Left renal pelvis (tissue), 4 donors: ENCODE measurements around the gene SNRNP25. TPM values are rescaled to one million over a fixed set of nuclear protein-coding genes. Genes with fewer than 3 reads are reported as not detected.

Experiments used
- DNase-seq, 4 donors: peaks; one replicate each; pipeline ENCODE4 v3.0.0-alpha.2; 2013; ENCODE audit warnings: low read depth in 4 of 4, low spot score in 3 of 4
- polyA plus RNA-seq, 4 donors: library from polyadenylated mRNA; unstranded; fragments of 120-200 nt; gene quantifications; one replicate each; pipeline ENCODE4 v1.2.1, GENCODE V29; 2013; ENCODE audit not compliant: insufficient read length in 4 of 4

Gene SNRNP25
- polyA plus RNA-seq, 4 donors, result 34.3 to 46.9 (median 42.6) TPM

DNA sequence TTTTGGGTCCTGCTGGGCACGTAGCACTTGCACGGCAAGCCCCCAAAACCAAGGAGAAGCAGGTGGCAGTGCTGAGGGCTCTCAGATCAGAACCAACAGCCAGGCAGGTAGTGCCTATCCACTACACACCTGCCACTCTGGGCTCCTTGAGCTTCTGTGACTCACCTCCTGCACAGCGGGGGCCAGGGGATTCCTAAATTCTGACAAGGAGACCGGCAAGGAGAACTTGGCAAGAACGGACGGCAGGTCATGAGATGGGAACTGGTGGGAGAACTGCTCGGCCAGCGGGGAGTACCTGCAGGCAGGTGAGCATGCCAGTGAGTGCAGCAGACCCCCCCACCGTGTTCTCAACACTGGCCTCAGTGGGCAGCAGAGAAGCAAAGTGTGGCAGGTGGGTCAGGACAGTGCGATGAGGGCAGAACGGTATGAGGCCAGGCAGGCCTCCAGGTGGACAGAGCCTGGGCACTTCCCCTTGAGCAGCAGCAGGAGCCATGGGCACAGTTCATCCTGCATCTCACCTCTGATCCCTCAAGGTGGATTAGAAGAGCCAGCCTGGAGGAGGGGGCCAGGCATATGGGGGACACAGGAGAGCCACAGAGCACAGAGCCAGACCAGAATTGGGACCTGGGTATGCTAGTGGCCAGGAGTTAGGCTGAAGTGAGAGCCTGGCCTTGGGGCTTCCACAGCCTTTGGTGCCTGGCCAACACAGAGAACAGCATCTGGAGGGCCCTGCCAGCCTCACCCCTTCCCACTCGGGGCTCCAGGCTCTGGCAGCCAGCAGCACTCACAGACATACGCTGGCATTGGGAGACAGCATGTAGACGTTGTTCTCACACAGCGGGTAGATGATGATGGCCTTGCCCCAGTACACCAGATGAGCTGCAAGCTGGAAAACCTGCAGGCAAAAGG lies 39.1 kb downstream of the SNRNP25 start:
- no peak for DNase-seq

GRCh38 chr16:94918-95265 lies 41.3 kb downstream of the SNRNP25 start:
- no peak for DNase-seq

GRCh38 chr16:96935-97381 lies 43.3 kb downstream of the SNRNP25 start:
- peak in 1 of 4 donors; percentile 51 for DNase-seq

GRCh38 chr16:97822-98221 lies 44.2 kb downstream of the SNRNP25 start:
- no peak for DNase-seq

- DNase-seq, result no peak
Observed at GRCh38 chr16:100989-101388, 47.4 kb downstream of the SNRNP25 start.

DNA sequence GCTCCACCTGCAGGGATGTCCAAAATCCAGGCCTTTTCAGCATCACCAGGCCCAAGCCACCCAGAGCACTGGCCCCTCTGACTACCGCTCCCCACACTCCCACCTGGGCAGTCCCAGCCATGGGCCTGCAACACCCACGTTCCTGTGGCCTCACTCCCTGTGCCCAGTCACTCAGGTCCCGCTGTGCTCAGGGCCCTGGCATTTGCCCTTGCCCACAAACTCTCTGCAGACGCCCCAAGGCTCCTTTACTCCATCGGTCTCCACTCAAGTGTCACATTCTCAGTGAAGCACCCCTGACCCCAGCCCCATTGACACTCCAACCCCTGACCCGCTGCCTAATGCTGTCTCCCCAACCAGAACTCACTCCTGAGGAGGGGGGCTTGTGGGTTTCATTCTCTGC lies 48.0 kb downstream of the SNRNP25 start:
- DNase-seq, result no peak

DNA sequence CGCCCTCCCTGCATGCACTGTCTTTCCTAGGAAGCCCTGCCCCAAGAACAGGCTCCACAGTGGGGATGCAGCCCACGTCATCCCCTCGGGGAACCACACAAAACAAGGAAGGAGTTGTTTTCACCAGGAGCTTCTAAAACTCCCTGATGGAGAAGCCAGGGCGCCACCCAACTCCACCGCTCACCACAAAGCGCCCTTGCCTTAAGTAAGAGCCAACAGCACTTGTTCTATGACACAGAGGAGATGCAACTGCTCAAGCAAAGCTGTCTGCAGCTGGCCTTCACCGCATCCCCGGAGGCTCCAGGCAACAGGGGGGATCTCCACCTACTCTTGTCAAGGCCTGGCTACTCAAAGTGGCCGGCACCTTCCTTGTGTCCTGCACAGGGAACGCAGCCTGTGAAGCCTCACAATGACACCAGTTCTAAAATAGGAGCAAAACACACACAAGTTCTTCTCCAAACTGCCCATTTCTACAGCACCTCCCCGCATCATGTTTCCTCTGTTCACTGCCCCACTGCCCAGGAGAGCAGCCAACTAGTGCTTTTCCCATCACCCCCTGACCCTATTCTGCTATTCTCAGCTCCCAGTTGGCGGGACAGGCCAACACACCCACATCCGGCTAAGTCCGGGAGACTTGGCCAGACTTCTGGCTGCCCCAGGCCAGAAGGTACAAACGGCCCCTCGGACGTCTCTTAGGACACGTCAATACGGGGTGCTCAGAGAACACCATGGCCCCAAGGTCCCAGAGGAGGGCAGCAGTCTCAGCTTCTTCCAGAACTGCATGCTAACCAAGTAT lies 48.6 kb downstream of the SNRNP25 start:
- DNase-seq, result no peak

GRCh38 chr16:104355-104754 lies 50.7 kb downstream of the SNRNP25 start:
- DNase-seq, result no peak

DNA sequence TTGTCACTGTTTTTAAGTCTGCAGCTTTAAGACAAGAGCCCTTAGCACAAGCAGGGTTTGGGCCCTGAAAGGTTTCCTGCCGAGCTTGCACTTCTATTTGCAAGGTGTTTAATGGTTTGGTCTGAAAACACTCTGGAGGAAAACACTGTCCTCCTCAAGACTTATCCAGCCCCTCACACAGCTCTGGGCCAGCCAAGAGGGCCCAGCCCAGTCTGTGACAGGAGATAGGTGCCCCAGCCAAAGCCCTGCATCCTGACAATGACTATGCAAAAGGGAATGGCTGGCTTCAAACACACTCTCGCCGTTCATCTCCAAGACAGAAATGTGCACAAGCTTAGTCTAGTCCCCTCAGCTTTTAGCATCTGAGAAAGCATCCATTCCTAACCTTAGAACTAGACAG lies 51.3 kb downstream of the SNRNP25 start:
- no peak for DNase-seq

GRCh38 chr16:105521-105920 lies 51.9 kb downstream of the SNRNP25 start:
- DNase-seq, result no peak

DNA sequence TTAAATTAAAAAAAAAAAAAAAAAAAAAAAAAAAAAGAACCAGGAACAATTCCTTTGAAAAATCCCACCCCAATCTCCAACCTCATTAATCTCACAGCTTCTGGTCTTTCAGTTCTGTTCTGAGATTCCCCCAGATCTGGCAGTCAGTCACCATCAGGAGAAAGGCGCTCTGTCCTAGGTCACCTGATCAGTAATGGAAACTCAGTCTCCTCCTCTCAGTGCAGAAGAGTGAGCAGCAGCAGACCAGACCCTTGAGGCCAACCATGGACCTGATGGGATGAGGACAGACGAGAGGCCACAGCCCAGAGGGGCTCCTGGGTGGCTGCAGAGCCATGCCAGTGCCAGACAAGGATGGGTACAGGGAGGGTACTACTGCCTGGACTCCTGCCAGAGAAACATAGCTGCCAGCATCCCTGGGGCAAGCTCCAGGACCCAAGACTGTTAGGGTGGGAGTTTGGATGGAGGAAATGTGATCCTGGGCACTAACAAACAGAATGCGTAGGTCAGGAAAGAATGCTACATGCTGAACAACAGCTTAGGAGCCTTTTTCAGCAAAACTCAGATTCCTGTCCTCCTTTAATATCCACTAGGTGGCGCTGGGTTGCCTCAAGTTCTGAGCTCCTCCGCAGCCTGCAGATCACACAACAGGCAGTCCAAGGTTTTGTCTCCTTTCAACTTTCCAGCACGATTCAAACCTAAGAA lies 53.1 kb downstream of the SNRNP25 start:
- peak; percentile 56 to 65 (median 61) for DNase-seq

Other genes starting within 250 kb of the SNRNP25 start
- 10 to 100 TPM; 10.3 to 13.0 (median 12.1) TPM for gene POLR3K, start 220 bp upstream of the SNRNP25 start, polyA plus RNA-seq
- 10 to 100 TPM; 24.9 to 42.0 (median 28.8) TPM for gene RHBDF1, start 18.8 kb downstream of the SNRNP25 start, polyA plus RNA-seq
- 10 to 100 TPM; 19.2 to 29.9 (median 20.8) TPM for gene MPG, start 24.4 kb downstream of the SNRNP25 start, polyA plus RNA-seq
- gene NPRL3, start 84.8 kb downstream of the SNRNP25 start, polyA plus RNA-seq, result 10 to 100 TPM; 28.3 to 36.3 (median 30.8) TPM
- gene HBZ, start 98.8 kb downstream of the SNRNP25 start, polyA plus RNA-seq, result 1 to 10 TPM in 3 of 4 donors, under 1 TPM in 1; 0.74 to 9.7 (median 3.0) TPM
- 10 to 100 TPM in 1 of 4 donors, 1 to 10 TPM in 3; 1.5 to 29.2 (median 3.6) TPM for gene HBM, start 112.2 kb downstream of the SNRNP25 start, polyA plus RNA-seq
- over 10,000 TPM in 1 of 4 donors, 1,000 to 10,000 TPM in 1, 100 to 1,000 TPM in 2; 628 to 18,307 (median 1,105) TPM for gene HBA2, start 119.0 kb downstream of the SNRNP25 start, polyA plus RNA-seq
- gene HBA1, start 122.9 kb downstream of the SNRNP25 start, polyA plus RNA-seq, result over 10,000 TPM in 1 of 4 donors, 100 to 1,000 TPM in 3; 453 to 13,427 (median 759) TPM
- gene HBQ1, start 126.6 kb downstream of the SNRNP25 start, polyA plus RNA-seq, result 1 to 10 TPM in 2 of 4 donors, under 1 TPM in 1, not detected in 1; 0.85 to 4.5 (median 1.1) TPM
- 100 to 1,000 TPM in 3 of 4 donors, 10 to 100 TPM in 1; 96.7 to 167 (median 125) TPM for gene LUC7L, start 175.6 kb downstream of the SNRNP25 start, polyA plus RNA-seq
- gene FAM234A, start 181.0 kb downstream of the SNRNP25 start, polyA plus RNA-seq, result 10 to 100 TPM; 42.8 to 87.7 (median 73.3) TPM
- gene RGS11, start 222.1 kb downstream of the SNRNP25 start, polyA plus RNA-seq, result 1 to 10 TPM in 3 of 4 donors, under 1 TPM in 1; 0.76 to 3.7 (median 2.4) TPM
- gene ARHGDIG, start 226.8 kb downstream of the SNRNP25 start, polyA plus RNA-seq, result 1 to 10 TPM; 1.2 to 4.6 (median 2.8) TPM
- gene PDIA2, start 229.3 kb downstream of the SNRNP25 start, polyA plus RNA-seq, result 1 to 10 TPM in 2 of 4 donors, under 1 TPM in 2; 0.32 to 1.8 (median 0.84) TPM